Measurements from ENCODE around the gene HGS. TPM values are rescaled to one million over a fixed set of nuclear protein-coding genes. Genes with fewer than 3 reads are reported as not detected.

Gene HGS
- total RNA-seq, 2 donors from 2014 or later: 60.7 to 66.9 TPM

GRCh38 chr17:81682565-81683207 lies 1.1 kb upstream of the HGS start:
- no peak for ATAC-seq
- 17 to 32% methylated on average over 6 to 19 of the region's 19 CpGs for WGBS, 2 donors
- peaks cover 39% of the 10 kb centered on the region for H3K4me1 ChIP-seq
- H3K36me3 ChIP-seq (replicated peaks in 1 of 2; ENCODE audit: insufficient read depth in 1 of 2, low read depth in 2 of 2): peaks cover 0 to 8% of the 10 kb centered on the region in 2 donors
- DNase-seq: no peak
- intact Hi-C loops (cut with DNase I): no loop called here
- H3K27me3 ChIP-seq: no peaks in the 10 kb centered on the region
- no peak for TF ChIP-seq POLR2A (IDR thresholded peaks at IDR 0.05)
- no peak for TF ChIP-seq CTCF (IDR thresholded peaks at IDR 0.05)
- peak overlapping the region; percentile 86 to 95 for H3K4me3 ChIP-seq
- H3K27ac ChIP-seq: peak overlapping the region in 3 of 4 donors; percentile 66 to 86 (median 85)
- H3K9me3 ChIP-seq: no peaks in the 10 kb centered on the region

- peak; percentile 15 for ATAC-seq
Measured at GRCh38 chr17:81683208-81683583, 615 bp upstream of the HGS start.

GRCh38 chr17:81684442-81684911 lies 666 bp downstream of the HGS start:
- intact Hi-C loops (cut with DNase I): no loop called here
- WGBS, 2 donors: 0 to 3% methylated on average over 9 to 16 of the region's 16 CpGs
- Histone ChIP-seq H3K4me3 (peak overlapping the region; percentile 72 to 95), H3K27ac (peak overlapping the region; percentile 50 to 86 (median 74)), H3K36me3 (replicated peaks in 1 of 2; ENCODE audit: insufficient read depth in 1 of 2, low read depth in 2 of 2) (peaks cover 0 to 11% of the 10 kb centered on the region in 2 donors), H3K27me3 (no peaks in the 10 kb centered on the region), H3K4me1 (peaks cover 39% of the 10 kb centered on the region), H3K9me3 (no peaks in the 10 kb centered on the region)
- ATAC-seq (no peak), DNase-seq (peak in 2 of 4 donors; percentile 32 to 41)
- TF ChIP-seq CTCF (IDR thresholded peaks at IDR 0.05) (no peak), POLR2A (IDR thresholded peaks at IDR 0.05) (no peak)

More at GRCh38 chr17:81683208-81683583, 615 bp upstream of the HGS start:
- intact Hi-C loops (cut with DNase I): no loop called here
- Histone ChIP-seq H3K4me3 (peak overlapping the region; percentile 86 to 95), H3K27me3 (no peaks in the 10 kb centered on the region), H3K9me3 (no peaks in the 10 kb centered on the region), H3K36me3 (replicated peaks in 1 of 2; ENCODE audit: insufficient read depth in 1 of 2, low read depth in 2 of 2) (peaks cover 0 to 8% of the 10 kb centered on the region in 2 donors), H3K27ac (peak overlapping the region; percentile 51 to 86 (median 76)), H3K4me1 (peaks cover 39% of the 10 kb centered on the region)
- TF ChIP-seq POLR2A (IDR thresholded peaks at IDR 0.05): no peak
- TF ChIP-seq CTCF (IDR thresholded peaks at IDR 0.05): no peak
- peak in 1 of 4 donors; percentile 20 for DNase-seq
- 0% methylated on average over 1 to 37 of the region's 37 CpGs for WGBS, 2 donors

GRCh38 chr17:81685108-81685507 lies 1.3 kb downstream of the HGS start:
- Histone ChIP-seq H3K36me3 (replicated peaks in 1 of 2; ENCODE audit: insufficient read depth in 1 of 2, low read depth in 2 of 2) (peaks cover 0 to 11% of the 10 kb centered on the region in 2 donors), H3K27me3 (no peaks in the 10 kb centered on the region), H3K4me1 (peaks cover 39% of the 10 kb centered on the region), H3K4me3 (no peak overlapping the region), H3K9me3 (no peaks in the 10 kb centered on the region), H3K27ac (peak overlapping the region in 1 of 4 donors; percentile 85)
- 57 to 65% methylated on average over 7 to 12 of the region's 12 CpGs for WGBS, 2 donors
- DNase-seq (no peak), ATAC-seq (no peak)
- intact Hi-C loops (cut with DNase I): no loop called here
- TF ChIP-seq CTCF (IDR thresholded peaks at IDR 0.05) (no peak), POLR2A (IDR thresholded peaks at IDR 0.05) (no peak)

GRCh38 chr17:81686614-81687013 lies 2.8 kb downstream of the HGS start:
- ATAC-seq: no peak
- intact Hi-C loops (cut with DNase I): no loop called here
- TF ChIP-seq POLR2A (IDR thresholded peaks at IDR 0.05) (no peak), CTCF (IDR thresholded peaks at IDR 0.05) (no peak)
- H3K4me1 ChIP-seq: peaks cover 29% of the 10 kb centered on the region
- H3K27me3 ChIP-seq: no peaks in the 10 kb centered on the region
- DNase-seq: no peak
- WGBS, 2 donors: 80 to 90% methylated on average over 6 to 20 of the region's 20 CpGs
- no peak overlapping the region for H3K27ac ChIP-seq
- H3K9me3 ChIP-seq: no peaks in the 10 kb centered on the region
- H3K36me3 ChIP-seq (replicated peaks in 1 of 2; ENCODE audit: insufficient read depth in 1 of 2, low read depth in 2 of 2): peaks cover 0 to 20% of the 10 kb centered on the region in 2 donors
- no peak overlapping the region for H3K4me3 ChIP-seq

All from body of pancreas (tissue), 4 donors.